ENCODE results near the gene RNF38. TPM values are rescaled to one million over a fixed set of nuclear protein-coding genes. Genes with fewer than 3 reads are reported as not detected.
A peak's percentile ranks its signal among the peaks of the same experiment; 100 is the strongest.

RNF38 gene
- total RNA-seq, 4 donors from 2014 or later = 36.9 to 61.4 (median 41.9) TPM

- H3K36me3 ChIP-seq = no peaks in the 10 kb centered on the region
- WGBS, 2 donors = 75 to 77% methylated on average over 6 of the region's 6 CpGs
- TF ChIP-seq CTCF (IDR thresholded peaks at IDR 0.05) (no peak), POLR2A (IDR thresholded peaks at IDR 0.05) (no peak)
- intact Hi-C loops (cut with DNase I) = no loop called here
- no peaks in the 10 kb centered on the region for H3K27me3 ChIP-seq
- no peaks in the 10 kb centered on the region for H3K4me1 ChIP-seq
- no peak overlapping the region for H3K27ac ChIP-seq
- no peaks in the 10 kb centered on the region for H3K9me3 ChIP-seq
- no peak overlapping the region for H3K4me3 ChIP-seq (replicated peaks in 1 of 3)
- DNase-seq = no peak
These were observed 80.3 kb downstream of the RNF38 start for GRCh38 chr9:36319806-36320205.

- Histone ChIP-seq H3K9me3 (no peaks in the 10 kb centered on the region), H3K4me1 (no peaks in the 10 kb centered on the region), H3K27me3 (no peaks in the 10 kb centered on the region), H3K27ac (no peak overlapping the region), H3K36me3 (no peaks in the 10 kb centered on the region), H3K4me3 (replicated peaks in 1 of 3) (no peak overlapping the region)
- no peak for DNase-seq
- no peak for TF ChIP-seq CTCF (IDR thresholded peaks at IDR 0.05)
- TF ChIP-seq POLR2A (IDR thresholded peaks at IDR 0.05) = no peak
- 77 to 88% methylated on average over 7 of the region's 7 CpGs for WGBS, 2 donors
- intact Hi-C loops (cut with DNase I) = no loop called here
These were observed 80.9 kb downstream of the RNF38 start for GRCh38 chr9:36319183-36319582.

- Histone ChIP-seq H3K4me3 (replicated peaks in 1 of 3) (no peak overlapping the region), H3K4me1 (no peaks in the 10 kb centered on the region), H3K9me3 (no peaks in the 10 kb centered on the region), H3K27ac (no peak overlapping the region), H3K36me3 (no peaks in the 10 kb centered on the region), H3K27me3 (no peaks in the 10 kb centered on the region)
- no peak for TF ChIP-seq CTCF (IDR thresholded peaks at IDR 0.05)
- no peak for TF ChIP-seq POLR2A (IDR thresholded peaks at IDR 0.05)
- intact Hi-C loops (cut with DNase I) = no loop called here
- no peak for DNase-seq
- 82 to 91% methylated on average over 14 of the region's 14 CpGs for WGBS, 2 donors
These were observed 81.8 kb downstream of the RNF38 start for GRCh38 chr9:36318212-36318802.

- TF ChIP-seq CTCF (IDR thresholded peaks at IDR 0.05) = no peak
- TF ChIP-seq POLR2A (IDR thresholded peaks at IDR 0.05) = no peak
- no peaks in the 10 kb centered on the region for H3K9me3 ChIP-seq
- no peaks in the 10 kb centered on the region for H3K27me3 ChIP-seq
- no peak overlapping the region for H3K4me3 ChIP-seq (replicated peaks in 1 of 3)
- H3K4me1 ChIP-seq = no peaks in the 10 kb centered on the region
- DNase-seq = peak; percentile 10 to 28
- no peaks in the 10 kb centered on the region for H3K36me3 ChIP-seq
- H3K27ac ChIP-seq = no peak overlapping the region
- WGBS, 2 donors = 17 to 23% methylated on average over 6 of the region's 6 CpGs
- intact Hi-C loops (cut with DNase I) = no loop called here
These were observed 82.3 kb downstream of the RNF38 start for GRCh38 chr9:36317766-36318165.

- H3K36me3 ChIP-seq = no peaks in the 10 kb centered on the region
- no peak overlapping the region for H3K27ac ChIP-seq
- TF ChIP-seq CTCF (IDR thresholded peaks at IDR 0.05) (no peak), POLR2A (IDR thresholded peaks at IDR 0.05) (no peak)
- 71 to 77% methylated on average over 12 of the region's 12 CpGs for WGBS, 2 donors
- no peak overlapping the region for H3K4me3 ChIP-seq (replicated peaks in 1 of 3)
- H3K9me3 ChIP-seq = no peaks in the 10 kb centered on the region
- no peaks in the 10 kb centered on the region for H3K27me3 ChIP-seq
- intact Hi-C loops (cut with DNase I) = no loop called here
- no peaks in the 10 kb centered on the region for H3K4me1 ChIP-seq
- no peak for DNase-seq
These were observed 83.3 kb downstream of the RNF38 start for GRCh38 chr9:36316611-36317317.
